Measurements from ENCODE around the gene RAB3IP. TPM values are rescaled to one million over a fixed set of nuclear protein-coding genes. Genes with fewer than 3 reads are reported as not detected.
"Not testable (repeated sequence)": the region's sequence is repeated elsewhere in the genome, so short reads cannot be mapped to it uniquely, and the experiment has no call there.

The RAB3IP gene
- total RNA-seq, 1 donor from 2014 or later, result 17.9 TPM

- no peak for DNase-seq (ENCODE audit: low read depth)
Observed at GRCh38 chr12:69834576-69834975, 95.9 kb downstream of the RAB3IP start.

- no peak for DNase-seq (ENCODE audit: low read depth)
Observed at GRCh38 chr12:69835081-69835480, 96.4 kb downstream of the RAB3IP start.

DNA sequence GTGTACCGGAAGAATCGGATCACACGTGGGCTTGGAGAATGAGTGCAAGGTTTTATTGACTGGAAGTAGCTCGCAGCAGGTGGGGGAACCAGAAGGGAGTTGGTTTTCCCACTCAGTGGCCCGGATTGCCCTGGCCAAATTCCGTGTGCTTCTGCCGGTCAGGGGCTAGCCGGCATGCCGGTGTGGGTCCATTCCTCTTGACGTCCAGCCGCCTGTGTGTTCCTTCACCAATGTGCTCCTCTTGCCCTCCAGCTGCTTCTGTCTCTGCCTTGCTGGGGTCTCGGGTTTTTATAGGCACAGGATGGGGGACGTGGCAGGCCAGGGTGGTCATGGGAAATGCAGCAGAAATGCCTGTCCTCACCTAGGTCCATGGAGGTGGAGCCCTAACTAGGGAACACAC is 97.4 kb downstream of the RAB3IP start:
- no peak for DNase-seq (ENCODE audit: low read depth)

DNA sequence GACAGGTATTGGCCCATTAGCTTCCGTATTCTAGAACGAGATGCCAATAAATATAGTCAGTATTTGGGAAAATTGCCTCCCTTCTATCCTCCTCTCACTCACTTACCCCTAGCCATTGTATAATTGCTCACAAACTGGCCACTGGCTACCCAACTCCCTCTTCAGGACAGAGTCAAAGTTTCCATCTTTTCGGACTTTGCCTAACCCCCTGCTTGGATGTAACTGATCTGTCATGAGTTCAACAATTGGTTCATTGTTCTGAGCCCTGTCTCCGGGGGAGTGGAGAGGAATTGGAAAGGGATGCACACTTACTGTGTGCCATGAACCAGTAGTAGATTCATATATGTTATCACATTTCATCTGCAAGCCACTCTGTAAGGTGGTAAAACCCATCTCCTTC is 98.5 kb downstream of the RAB3IP start:
- DNase-seq (ENCODE audit: low read depth), result no peak

GRCh38 chr12:69837657-69838415 is 99.2 kb downstream of the RAB3IP start:
- DNase-seq (ENCODE audit: low read depth), result no peak

DNA sequence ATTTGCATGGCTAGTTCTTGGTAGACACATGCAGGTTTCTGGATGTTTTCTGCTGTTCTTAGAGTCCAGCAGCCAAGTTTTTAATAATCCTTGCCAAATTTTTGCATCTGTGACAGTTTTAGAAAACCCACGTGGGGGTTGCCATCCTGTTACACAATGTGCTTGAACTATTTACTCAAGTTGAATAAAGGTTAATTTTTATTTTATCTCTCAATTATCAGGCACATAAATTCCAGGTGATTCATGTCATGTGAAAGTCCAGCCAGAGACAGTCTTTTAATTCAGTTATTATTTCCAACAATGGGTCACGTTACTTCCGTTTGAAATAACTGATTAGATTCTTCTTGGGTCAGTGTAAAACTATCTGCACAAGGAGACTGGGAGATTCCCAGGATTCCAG is 102.1 kb downstream of the RAB3IP start:
- no peak for DNase-seq (ENCODE audit: low read depth)

GRCh38 chr12:69843608-69844007 is 104.9 kb downstream of the RAB3IP start:
- no peak for DNase-seq (ENCODE audit: low read depth)

GRCh38 chr12:69844416-69844815 is 105.8 kb downstream of the RAB3IP start:
- DNase-seq (ENCODE audit: low read depth), result no peak

DNA sequence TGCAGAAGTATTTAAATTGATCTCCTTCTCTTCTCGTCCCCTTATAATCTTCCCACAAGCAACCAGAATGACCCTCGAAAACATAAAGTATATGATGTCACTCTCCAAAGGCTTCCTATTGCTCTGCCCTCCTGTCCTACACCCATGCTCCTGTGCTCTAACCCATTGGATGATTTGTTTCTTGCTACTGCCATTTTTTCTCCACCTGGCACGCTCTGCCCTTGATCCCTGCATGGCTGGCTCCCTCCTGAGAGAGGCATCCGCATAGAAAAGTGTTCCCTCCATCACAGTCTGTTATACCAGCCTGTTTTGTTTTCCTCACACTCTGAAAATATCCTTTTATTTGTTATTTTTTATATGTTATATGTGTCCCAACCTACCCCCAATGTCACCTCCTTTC is 106.2 kb downstream of the RAB3IP start:
- no peak for DNase-seq (ENCODE audit: low read depth)

DNA sequence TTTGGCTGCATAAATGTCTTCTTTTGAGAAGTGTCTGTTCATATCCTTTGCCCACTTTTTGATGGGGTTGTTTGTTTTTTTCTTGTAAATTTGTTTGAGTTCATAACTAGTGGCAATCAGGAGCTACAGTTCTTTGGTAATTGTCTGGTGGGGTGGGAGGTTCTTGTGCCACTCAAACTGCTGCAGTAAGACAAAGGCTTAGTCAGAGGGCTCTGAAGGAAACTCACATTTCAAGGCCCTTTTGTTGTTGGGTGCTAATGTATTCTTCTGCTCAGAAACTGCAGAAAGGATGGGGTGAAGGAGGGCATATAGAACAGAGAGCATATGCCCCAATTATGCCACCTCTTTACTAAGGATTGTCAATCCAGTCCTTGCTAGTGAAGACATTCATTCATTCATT is 108.3 kb downstream of the RAB3IP start:
- DNase-seq (ENCODE audit: low read depth), result no peak

DNA sequence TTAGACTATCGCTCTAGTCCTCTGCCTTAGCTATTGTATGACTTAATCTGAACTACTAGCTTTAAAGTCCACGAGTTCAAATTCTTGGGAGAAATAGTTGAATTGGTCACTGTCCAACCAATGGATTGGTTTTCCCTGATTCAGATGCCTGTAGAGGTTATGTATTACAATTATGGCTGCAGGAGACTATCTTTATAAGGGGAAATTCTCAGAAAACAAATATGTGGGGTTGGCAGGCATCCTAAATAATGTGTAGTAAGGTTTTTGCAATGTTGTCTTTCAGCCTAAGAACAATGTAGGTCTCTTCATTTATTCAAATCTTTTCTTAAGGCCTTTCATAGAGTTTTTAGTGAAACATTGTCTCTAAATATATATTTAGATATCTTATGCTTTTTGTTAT is 113.3 kb downstream of the RAB3IP start:
- no peak for DNase-seq (ENCODE audit: low read depth)

GRCh38 chr12:69853176-69853961 is 114.7 kb downstream of the RAB3IP start:
- not testable (repeated sequence) for DNase-seq (ENCODE audit: low read depth)

DNA sequence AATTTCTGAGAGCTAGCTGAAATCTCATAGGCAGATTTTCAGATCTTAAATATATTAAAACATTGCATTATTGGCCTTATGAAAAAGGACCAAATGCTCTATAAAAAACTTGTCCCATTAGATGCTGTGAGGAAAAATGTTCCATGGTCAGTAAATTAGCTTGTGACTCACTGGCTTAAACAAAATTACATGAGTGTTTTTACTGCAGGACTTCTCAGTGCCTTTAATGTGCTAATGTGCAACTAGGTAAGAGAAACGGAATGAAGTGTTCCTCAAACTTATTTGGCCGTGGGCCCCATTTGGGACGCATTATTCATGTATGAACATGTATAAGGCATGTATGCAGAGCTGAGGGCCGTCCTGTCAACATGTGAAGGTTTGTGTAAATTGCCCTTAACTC is 128.0 kb downstream of the RAB3IP start:
- no peak for DNase-seq (ENCODE audit: low read depth)

DNA sequence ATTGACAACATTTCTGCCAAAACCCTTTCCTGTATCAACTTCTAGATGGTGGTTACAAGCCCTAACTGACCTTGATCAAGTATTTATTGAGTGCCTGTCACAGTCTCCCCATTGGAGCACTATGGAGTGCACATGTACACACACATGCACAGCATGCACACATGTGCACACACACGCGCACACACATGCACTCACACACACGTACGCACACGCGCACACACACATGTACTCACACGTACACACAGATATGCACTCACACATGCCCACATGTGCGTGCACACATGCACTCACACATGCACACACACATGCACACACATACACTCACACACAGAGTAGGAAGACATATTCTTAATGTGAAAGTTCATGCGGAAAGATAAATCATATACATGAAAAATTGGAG is 130.0 kb downstream of the RAB3IP start:
- DNase-seq (ENCODE audit: low read depth), result no peak

GRCh38 chr12:69872804-69873203 is 134.1 kb downstream of the RAB3IP start:
- DNase-seq (ENCODE audit: low read depth), result no peak

Other genes with a start within 250 kb of the RAB3IP start
- 297 and 325 TPM in 2 replicates for gene CCT2, start 153.4 kb upstream of the RAB3IP start, total RNA-seq
- gene LRRC10, start 128.0 kb upstream of the RAB3IP start, total RNA-seq, result not detected in 2 replicates
- 40.9 and 42.2 TPM in 2 replicates for gene BEST3, start 39.6 kb upstream of the RAB3IP start, total RNA-seq
- 0.03 and 0.21 TPM in 2 replicates for gene MYRFL, start 86.4 kb downstream of the RAB3IP start, total RNA-seq

Measured in myocyte (in vitro differentiated cells).